Measurements from ENCODE around the gene YIPF6. TPM values are rescaled to one million over a fixed set of nuclear protein-coding genes. Genes with fewer than 3 reads are reported as not detected.
"Not testable (repeated sequence)": the region's sequence is repeated elsewhere in the genome, so short reads cannot be mapped to it uniquely, and the experiment has no call there.

Gene YIPF6
- total and polyA plus RNA-seq, 2 donors from 2014 or later = 16.2 to 41.6 TPM

GRCh38 chrX:68536429-68536828 lies 37.6 kb downstream of the YIPF6 start:
- FAIRE-seq (no peak), DNase-seq (no peak)
- H3K27ac ChIP-seq (ENCODE audit: low read depth in 2 of 2, low read length in 2 of 2) = no peak overlapping the region
- H3K36me3 ChIP-seq (ENCODE audit: control insufficient read depth in 2 of 3, insufficient read depth in 3 of 3, low read length in 3 of 3) = peaks cover 0 to 6% (median 0%) of the 10 kb centered on the region in 3 donors
- no peaks in the 10 kb centered on the region for H3K9me3 ChIP-seq (ENCODE audit: control insufficient read depth in 2 of 3, insufficient read depth in 1 of 3, low read length in 3 of 3)
- H3K4me1 ChIP-seq (ENCODE audit: control insufficient read depth in 2 of 3, insufficient read depth in 2 of 3, low read depth in 1 of 3, low read length in 3 of 3) = no peaks in the 10 kb centered on the region
- H3K27me3 ChIP-seq (ENCODE audit: control insufficient read depth, insufficient read depth, low read length) = no peaks in the 10 kb centered on the region
- H3K4me3 ChIP-seq (ENCODE audit: low read length in 3 of 3) = no peak overlapping the region
- intact Hi-C loops (cut with DNase I) = no loop called here
- no peak overlapping the region for H3K9ac ChIP-seq (ENCODE audit: low read length in 3 of 3)
- no peak for TF ChIP-seq CTCF (IDR thresholded peaks at IDR 0.05; ENCODE audit: borderline replicate concordance, extremely low read depth, insufficient read depth)

GRCh38 chrX:68536884-68537283 lies 38.0 kb downstream of the YIPF6 start:
- FAIRE-seq (no peak), DNase-seq (peak in 1 of 5 donors; percentile 1)
- H3K27me3 ChIP-seq (ENCODE audit: control insufficient read depth, insufficient read depth, low read length) = no peaks in the 10 kb centered on the region
- H3K9ac ChIP-seq (ENCODE audit: low read length in 3 of 3) = no peak overlapping the region
- no peak overlapping the region for H3K4me3 ChIP-seq (ENCODE audit: low read length in 3 of 3)
- peaks cover 0 to 4% (median 0%) of the 10 kb centered on the region in 3 donors for H3K36me3 ChIP-seq (ENCODE audit: control insufficient read depth in 2 of 3, insufficient read depth in 3 of 3, low read length in 3 of 3)
- intact Hi-C loops (cut with DNase I) = no loop called here
- H3K4me1 ChIP-seq (ENCODE audit: control insufficient read depth in 2 of 3, insufficient read depth in 2 of 3, low read depth in 1 of 3, low read length in 3 of 3) = no peaks in the 10 kb centered on the region
- no peak for TF ChIP-seq CTCF (IDR thresholded peaks at IDR 0.05; ENCODE audit: borderline replicate concordance, extremely low read depth, insufficient read depth)
- H3K27ac ChIP-seq (ENCODE audit: low read depth in 2 of 2, low read length in 2 of 2) = no peak overlapping the region
- H3K9me3 ChIP-seq (ENCODE audit: control insufficient read depth in 2 of 3, insufficient read depth in 1 of 3, low read length in 3 of 3) = no peaks in the 10 kb centered on the region

- intact Hi-C loops (cut with DNase I) = no loop called here
- no peak for FAIRE-seq
- H3K4me3 ChIP-seq (ENCODE audit: low read length in 3 of 3) = no peak overlapping the region
- no peak for TF ChIP-seq CTCF (IDR thresholded peaks at IDR 0.05; ENCODE audit: borderline replicate concordance, extremely low read depth, insufficient read depth)
- H3K27me3 ChIP-seq (ENCODE audit: control insufficient read depth, insufficient read depth, low read length) = no peaks in the 10 kb centered on the region
- DNase-seq = no peak
- H3K9ac ChIP-seq (ENCODE audit: low read length in 3 of 3) = no peak overlapping the region
- H3K36me3 ChIP-seq (ENCODE audit: control insufficient read depth in 2 of 3, insufficient read depth in 3 of 3, low read length in 3 of 3) = no peaks in the 10 kb centered on the region
- H3K4me1 ChIP-seq (ENCODE audit: control insufficient read depth in 2 of 3, insufficient read depth in 2 of 3, low read depth in 1 of 3, low read length in 3 of 3) = no peaks in the 10 kb centered on the region
- H3K9me3 ChIP-seq (ENCODE audit: control insufficient read depth in 2 of 3, insufficient read depth in 1 of 3, low read length in 3 of 3) = no peaks in the 10 kb centered on the region
- H3K27ac ChIP-seq (ENCODE audit: low read depth in 2 of 2, low read length in 2 of 2) = no peak overlapping the region
These were observed 51.3 kb downstream of the YIPF6 start for GRCh38 chrX:68550193-68550592.

- intact Hi-C loops (cut with DNase I) = no loop called here
- H3K4me3 ChIP-seq (ENCODE audit: low read length in 3 of 3) = no peak overlapping the region
- no peaks in the 10 kb centered on the region for H3K36me3 ChIP-seq (ENCODE audit: control insufficient read depth in 2 of 3, insufficient read depth in 3 of 3, low read length in 3 of 3)
- no peak for DNase-seq
- no peak for FAIRE-seq
- TF ChIP-seq CTCF (IDR thresholded peaks at IDR 0.05; ENCODE audit: borderline replicate concordance, extremely low read depth, insufficient read depth) = no peak
- no peaks in the 10 kb centered on the region for H3K9me3 ChIP-seq (ENCODE audit: control insufficient read depth in 2 of 3, insufficient read depth in 1 of 3, low read length in 3 of 3)
- H3K27ac ChIP-seq (ENCODE audit: low read depth in 2 of 2, low read length in 2 of 2) = no peak overlapping the region
- H3K9ac ChIP-seq (ENCODE audit: low read length in 3 of 3) = no peak overlapping the region
- H3K4me1 ChIP-seq (ENCODE audit: control insufficient read depth in 2 of 3, insufficient read depth in 2 of 3, low read depth in 1 of 3, low read length in 3 of 3) = no peaks in the 10 kb centered on the region
- H3K27me3 ChIP-seq (ENCODE audit: control insufficient read depth, insufficient read depth, low read length) = no peaks in the 10 kb centered on the region
These were observed 57.2 kb downstream of the YIPF6 start for GRCh38 chrX:68556036-68556435.

- H3K27ac ChIP-seq (ENCODE audit: low read depth in 2 of 2, low read length in 2 of 2); H3K4me1 ChIP-seq (ENCODE audit: control insufficient read depth in 2 of 3, insufficient read depth in 2 of 3, low read depth in 1 of 3, low read length in 3 of 3); H3K27me3 ChIP-seq (ENCODE audit: control insufficient read depth, insufficient read depth, low read length); DNase-seq; H3K36me3 ChIP-seq (ENCODE audit: control insufficient read depth in 2 of 3, insufficient read depth in 3 of 3, low read length in 3 of 3); H3K9me3 ChIP-seq (ENCODE audit: control insufficient read depth in 2 of 3, insufficient read depth in 1 of 3, low read length in 3 of 3); H3K9ac ChIP-seq (ENCODE audit: low read length in 3 of 3); H3K4me3 ChIP-seq (ENCODE audit: low read length in 3 of 3); FAIRE-seq; intact Hi-C loops (cut with DNase I): not testable (repeated sequence)
These were observed 58.3 kb downstream of the YIPF6 start for GRCh38 chrX:68557126-68557525.

GRCh38 chrX:68559905-68560304 lies 61.1 kb downstream of the YIPF6 start:
- H3K9ac ChIP-seq (ENCODE audit: low read length in 3 of 3); intact Hi-C loops (cut with DNase I); H3K27ac ChIP-seq (ENCODE audit: low read depth in 2 of 2, low read length in 2 of 2); DNase-seq; H3K27me3 ChIP-seq (ENCODE audit: control insufficient read depth, insufficient read depth, low read length); H3K36me3 ChIP-seq (ENCODE audit: control insufficient read depth in 2 of 3, insufficient read depth in 3 of 3, low read length in 3 of 3); H3K9me3 ChIP-seq (ENCODE audit: control insufficient read depth in 2 of 3, insufficient read depth in 1 of 3, low read length in 3 of 3); FAIRE-seq; H3K4me1 ChIP-seq (ENCODE audit: control insufficient read depth in 2 of 3, insufficient read depth in 2 of 3, low read depth in 1 of 3, low read length in 3 of 3); H3K4me3 ChIP-seq (ENCODE audit: low read length in 3 of 3): not testable (repeated sequence)
